GM18858 (cell line): ENCODE data around the gene RASL10B.

Experiments
- ATAC-seq: cut with Tn5 transposase; IDR thresholded peaks from one replicate; pipeline ENCODE4 v1.9.1; 2021; ENCODE audit not compliant: unreplicated experiment

Gene RASL10B

DNA sequence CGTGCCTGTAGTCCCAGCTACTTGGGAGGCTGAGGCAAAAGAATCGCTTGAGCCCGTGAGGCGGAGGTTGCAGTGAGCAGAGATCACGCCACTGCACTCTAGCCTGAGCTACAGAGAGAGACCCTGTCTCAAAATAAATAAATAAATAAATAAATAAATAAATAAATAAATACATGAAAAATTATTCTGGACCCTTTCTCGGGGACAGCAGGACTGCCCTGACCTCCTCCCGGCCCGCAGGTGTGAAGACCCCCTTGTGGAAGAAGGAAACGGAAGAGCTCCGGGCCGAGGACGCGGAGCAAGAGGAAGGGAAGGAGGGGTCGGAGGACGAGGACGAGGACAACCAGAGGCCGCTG lies 32.3 kb downstream of the RASL10B start:
- no peak for ATAC-seq

DNA sequence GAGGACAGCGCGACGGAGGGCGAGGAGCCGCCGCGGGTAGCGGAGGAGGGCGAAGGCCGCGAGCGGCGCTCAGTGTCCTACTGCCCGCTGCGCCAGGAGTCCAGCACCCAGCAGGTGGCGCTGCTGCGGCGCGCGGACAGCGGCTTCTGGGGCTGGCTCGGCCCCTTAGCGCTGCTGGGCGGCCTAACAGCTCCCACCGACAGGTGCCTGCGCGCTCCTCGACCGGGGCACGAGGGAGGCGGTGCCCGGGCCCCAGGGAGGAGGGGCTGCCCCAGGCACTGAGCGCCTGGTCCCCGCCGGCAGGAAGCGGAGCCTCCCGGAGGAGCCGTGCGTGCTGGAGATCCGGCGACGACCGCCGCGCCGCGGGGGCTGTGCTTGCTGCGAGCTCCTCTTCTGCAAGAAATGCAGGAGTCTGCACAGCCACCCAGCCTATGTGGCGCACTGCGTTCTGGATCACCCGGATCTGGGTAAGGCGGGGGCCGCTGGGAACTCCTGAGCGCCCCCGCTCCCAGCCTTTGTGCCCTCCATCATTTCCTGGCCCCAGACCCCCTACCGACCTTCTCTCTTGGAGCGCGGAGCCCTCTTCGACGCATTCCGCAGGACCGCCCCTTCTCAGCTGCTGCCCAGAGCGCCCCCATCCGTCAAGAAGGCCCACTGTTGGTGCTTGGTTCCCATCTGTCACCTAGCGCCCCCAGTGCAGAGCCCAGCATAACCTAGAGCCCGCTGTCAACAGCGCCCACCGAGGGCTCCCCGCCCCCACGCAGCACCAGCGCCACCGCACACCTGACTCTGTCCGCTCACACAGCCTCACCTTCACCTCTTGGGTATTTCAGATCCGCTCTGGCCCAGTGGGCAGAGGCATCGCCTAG lies 32.9 kb downstream of the RASL10B start:
- peak; percentile 65 for ATAC-seq

DNA sequence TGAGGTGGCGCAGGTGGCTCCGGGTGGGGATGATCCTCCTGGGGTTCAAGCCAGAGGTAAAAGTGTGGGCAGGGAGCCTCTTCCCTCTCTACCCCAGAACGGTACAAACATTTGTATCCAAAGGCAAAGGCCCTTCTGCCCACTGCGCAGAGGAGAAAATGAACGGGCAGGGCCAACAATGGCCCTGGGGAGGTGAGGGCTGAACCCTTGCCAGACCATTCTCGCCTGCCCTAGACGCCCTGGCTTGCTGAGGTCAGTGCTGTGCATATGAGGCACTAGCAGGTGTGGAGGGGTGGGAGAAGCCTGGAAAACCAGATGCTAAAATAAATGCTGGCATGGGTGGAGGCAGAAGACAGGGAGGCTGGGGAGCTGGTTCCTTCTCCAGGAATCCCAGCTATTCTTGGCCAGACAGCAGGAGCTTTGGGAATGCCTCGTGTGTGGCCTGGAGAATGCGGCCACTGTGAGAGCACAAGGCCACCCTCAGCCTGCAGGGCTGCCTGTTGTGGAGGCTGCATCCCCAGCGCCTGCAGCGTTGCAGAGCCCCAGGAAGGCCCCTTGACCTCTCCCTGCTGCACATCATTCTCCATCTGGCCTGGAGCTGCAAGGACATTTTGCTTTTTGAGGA lies 33.8 kb downstream of the RASL10B start:
- ATAC-seq: no peak

DNA sequence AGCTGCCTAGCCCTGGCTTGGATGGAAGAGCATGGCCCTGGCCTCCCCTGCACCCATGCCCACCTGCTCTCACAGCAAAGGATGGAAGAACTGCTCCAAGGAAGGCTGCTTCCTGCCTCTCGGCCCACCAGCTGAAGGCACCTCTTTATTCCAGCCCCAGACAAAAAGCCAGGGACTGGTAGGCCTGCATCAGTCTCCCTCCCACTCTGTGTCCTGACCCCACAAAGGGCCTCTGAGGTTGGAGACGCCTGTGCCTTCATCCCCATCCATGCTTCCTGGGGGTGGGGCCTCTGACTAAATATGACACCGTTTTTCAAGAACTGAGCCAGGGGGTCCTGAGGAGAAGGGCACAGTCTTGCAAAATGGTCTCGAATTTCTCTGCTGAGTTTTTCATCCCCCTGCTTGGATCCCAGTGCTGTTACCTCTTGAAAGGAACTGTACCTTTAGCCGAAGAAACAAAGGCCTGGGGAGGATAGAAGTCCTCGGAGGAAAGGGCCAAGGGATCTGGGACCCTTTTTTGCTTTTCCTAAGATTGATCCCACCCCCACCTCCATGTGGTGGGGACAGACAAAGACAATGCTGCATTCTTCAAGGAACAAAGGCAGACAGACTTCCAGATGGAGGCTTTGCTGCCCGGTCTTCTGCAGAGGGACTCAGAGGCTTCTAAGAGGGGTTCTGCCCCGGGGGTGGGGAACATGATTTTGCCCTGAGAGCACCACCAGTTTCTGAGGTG lies 34.5 kb downstream of the RASL10B start:
- ATAC-seq: no peak

DNA sequence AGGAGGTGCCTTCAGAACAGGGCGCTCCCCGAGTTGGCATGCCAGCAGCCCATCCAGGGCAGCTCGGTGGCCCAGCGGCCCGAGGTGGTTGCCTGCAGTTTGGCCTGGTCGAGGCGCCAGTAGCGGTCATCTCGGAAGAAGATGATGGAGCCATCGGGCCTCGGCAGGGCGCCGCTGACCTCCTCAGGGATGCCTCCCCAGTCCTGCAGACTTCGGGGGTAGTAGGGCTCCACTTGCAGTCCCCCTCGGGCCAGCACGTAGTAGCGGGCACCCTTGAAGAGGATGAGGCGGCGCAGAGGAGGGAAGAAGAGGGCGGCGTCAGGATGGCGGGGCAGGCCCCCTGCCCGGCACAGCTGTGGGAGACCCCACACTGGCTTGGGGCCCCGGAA lies 35.0 kb downstream of the RASL10B start:
- no peak for ATAC-seq

DNA sequence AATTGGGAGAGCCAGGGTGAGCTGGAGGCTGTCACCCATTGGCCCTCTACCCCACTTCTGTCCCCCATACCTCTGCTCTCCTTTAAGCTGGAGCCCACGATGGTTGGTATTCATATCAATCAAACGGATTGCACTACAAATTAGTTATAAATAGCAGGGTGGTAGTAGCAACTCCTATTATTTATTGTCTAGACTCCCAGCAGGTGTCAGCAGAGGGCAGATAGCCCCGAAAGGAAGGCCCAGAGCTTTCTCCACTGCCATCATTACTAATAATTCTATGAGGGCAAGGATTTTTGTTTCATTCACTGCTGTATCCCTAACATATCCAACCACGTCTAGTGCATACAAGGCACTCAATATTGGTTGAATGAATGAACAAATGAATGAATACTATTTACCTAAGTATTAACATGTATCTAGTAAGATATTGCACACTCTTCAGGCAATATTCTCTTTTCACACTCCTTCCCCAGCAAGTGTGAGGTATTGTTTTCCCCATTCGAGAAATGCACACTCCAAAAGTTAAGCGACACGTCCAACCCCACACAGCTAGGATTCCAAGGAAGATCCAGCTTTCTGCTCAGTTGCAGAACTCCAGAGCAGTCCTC lies 35.6 kb downstream of the RASL10B start:
- no peak for ATAC-seq

DNA sequence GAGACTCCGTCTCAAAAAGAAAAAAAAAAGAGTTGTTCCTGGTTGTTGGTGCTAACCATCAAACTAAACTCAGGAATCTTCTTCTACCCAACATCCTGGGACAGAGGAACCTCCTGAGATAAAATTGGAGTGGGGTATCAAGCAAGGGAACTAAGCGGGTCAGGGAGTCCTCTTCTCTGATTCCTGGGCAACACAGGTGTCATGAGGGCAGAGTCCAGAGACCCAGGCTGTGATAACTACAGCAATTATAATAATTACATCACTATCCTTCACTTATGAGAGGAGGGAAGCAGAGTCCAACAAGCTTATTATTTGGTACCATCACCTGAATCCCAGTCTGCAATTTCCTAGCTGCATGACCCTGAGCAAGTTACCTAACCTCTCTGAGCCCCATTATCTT lies 37.4 kb downstream of the RASL10B start:
- ATAC-seq: no peak

DNA sequence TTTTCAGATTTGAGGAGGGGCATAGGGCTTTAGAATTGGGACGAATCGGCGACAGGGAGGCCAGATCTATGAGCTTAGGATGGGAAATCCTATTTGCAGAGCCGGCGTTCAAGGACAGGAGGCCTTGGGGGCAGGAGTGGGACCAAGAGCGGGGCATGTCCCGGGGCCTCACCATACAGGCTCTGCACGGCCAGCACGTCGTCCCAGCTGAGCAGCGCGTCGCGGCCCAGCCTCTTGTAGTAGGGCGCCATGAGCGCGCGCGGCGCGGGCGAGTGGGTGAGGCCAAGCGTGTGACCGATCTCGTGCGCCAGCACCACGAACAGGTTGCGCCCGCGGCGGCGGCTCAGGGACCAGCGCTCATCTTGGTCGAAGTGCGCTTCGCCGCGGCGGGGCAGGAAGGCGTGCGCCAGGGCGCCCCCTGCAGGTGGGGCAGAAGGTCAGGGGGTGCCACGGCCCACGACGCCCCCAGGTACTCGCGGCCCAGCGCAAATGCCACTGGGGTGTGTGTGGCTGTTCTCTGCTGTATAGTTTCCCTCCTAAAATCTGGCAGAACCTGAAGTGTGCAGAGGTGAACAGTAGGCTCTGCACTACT lies 38.6 kb downstream of the RASL10B start:
- ATAC-seq: no peak

DNA sequence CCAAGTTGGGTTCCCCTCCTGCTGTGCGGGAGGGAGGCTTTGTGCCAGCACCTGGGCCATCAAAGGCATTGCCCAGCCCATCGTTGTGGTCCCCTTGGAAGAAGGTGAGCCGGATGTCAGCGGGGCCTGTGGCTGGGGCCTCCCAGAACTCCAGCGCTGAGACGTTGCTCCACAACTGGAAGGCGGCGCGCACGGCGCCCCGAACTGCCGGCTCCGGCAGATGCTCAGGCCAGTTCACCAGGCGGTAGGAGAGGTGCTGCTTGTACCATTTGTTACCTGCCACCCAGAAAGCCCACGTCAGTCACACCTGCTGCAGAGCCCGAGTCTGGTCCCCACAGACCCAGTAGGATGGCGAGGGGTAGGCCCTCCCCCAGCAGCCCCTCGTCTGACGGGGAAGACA lies 41.7 kb downstream of the RASL10B start:
- no peak for ATAC-seq

DNA sequence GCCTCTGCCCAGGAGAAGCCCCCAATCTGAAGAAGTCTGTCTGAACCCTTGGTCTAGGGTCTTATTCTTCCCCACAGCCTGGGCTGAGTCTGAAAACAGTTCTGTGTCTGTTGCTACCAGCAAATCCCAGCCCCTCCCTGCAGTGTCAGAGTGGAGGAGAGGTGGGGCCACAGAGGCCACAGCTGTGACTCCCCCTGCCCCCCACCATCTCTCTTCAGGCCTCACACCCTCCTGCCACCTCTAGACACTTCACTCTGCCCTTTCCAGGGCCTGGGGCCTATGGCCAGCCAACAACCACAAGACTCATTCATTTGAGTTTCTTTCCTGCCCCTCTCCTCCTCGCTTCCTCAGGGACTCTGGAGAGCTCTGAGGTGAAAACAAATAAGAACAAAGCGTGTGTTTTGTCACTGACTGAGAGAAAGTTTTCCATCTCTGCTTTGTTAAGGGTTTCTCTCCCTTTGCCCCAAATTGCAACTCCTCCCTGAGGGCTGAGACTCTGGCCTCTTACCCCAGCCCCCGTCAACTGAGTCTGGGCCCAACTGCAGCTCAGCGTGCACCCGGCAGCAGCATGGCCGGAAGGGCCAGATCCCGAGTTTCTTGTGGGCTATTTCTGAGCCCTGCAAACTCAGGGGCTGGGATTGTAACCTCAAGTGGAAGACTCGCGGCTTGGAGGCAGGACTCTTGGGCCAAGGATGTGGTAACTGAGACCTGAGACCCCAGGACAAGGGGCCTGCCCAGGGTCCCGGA lies 42.4 kb downstream of the RASL10B start:
- no peak for ATAC-seq

DNA sequence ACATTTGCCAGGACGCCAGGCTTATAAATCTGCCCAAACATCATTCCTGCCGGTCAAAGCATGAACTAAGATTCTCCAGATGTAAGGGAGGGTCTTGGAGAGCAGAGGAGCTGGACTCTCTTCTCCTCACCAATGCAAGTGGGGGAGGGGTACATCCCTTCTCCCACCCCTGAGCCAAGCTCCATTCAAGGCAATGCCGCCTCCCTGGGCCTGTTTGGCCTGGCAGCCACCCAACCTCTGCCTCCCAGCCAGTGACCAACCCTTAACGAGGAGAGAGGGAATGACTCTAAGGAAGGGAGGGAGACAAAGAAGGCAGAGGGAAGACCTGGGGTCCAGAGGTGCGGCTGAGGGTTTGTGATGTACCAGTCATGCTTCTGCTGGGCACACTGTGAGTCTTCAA lies 43.1 kb downstream of the RASL10B start:
- ATAC-seq: no peak

DNA sequence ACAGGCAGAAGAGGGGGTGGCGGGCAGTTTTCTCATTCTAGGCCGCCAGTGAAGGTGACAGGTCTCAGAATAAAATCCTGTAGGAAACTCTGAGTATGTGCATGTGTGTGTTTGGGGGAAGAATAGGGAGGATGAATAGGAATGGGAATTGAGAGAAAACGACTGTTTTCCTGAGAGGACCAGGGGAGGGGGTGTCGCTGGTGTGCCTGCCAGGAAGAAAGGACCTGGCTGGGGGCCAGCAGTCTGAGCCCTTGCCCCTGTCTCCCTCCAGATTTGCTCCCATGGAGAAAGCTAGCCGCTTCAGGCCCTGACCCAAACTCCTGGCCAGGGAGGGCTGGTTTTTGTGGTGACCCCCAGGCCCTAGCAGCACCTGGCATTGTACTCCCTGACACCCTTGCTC lies 43.6 kb downstream of the RASL10B start:
- no peak for ATAC-seq

DNA sequence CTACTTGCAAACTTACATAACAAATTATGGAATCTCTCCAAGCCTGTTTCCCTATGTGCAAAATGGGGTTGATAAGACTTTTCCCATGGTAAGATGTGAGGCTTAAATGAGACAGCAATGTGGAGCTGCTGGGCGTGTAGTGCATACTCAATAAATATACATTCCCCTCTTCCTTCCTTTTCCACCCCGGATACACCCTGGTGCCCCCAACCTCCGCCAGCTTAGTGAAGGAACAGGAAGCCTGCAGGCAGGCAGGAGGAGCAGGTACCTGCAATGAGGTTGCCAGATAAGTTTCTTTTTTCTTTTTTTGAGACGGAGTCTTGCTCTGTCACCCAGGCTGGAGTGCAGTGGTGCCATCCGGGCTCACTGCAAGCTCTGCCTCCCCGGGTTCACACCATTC lies 44.1 kb downstream of the RASL10B start:
- no peak for ATAC-seq

DNA sequence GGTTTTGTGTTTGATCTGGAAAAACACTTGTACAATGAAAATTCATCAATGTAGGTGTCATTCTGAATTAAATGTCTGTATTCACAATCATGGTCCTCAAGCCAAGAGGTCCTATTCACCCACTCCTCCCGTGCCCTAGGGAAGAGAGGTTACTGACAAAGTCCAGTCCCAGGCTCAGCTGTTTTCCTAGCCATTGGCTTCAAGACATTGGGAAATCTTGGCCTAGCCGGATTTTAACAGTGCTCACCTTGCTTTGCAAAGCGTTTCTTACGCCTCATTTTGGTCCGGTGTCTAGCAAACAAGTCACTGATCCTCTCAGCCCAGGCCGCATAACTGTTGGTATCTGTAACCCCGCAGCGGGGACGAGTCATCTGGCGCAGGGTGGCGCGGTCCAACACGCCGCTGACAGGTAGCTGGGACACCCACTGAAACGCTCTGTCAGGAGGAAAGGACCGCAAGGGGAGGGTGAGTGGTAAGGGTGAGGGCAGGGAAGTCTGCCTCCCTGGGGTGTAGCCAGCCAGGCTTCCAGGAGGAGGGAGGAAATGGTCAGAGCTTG lies 47.3 kb downstream of the RASL10B start:
- ATAC-seq: no peak

DNA sequence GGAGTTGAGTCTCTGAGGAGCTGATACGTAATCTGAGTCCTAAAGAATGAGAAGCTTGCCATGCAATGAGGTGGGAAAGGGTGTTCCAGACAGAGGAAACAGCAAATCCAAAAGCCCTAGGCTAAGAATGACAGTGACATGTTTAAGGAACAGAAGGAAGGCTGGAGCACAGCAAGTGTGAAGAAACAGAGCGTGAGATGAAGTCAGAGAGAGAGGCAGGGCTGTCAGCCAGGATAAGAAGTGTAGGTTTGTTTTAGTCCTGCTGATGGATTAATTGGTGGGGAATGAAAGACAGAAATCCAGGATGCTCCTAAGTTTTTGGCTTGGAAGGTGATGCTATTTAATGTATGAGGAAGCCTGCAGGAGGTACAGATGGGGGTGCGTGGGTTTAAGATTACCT lies 49.5 kb downstream of the RASL10B start:
- no peak for ATAC-seq

DNA sequence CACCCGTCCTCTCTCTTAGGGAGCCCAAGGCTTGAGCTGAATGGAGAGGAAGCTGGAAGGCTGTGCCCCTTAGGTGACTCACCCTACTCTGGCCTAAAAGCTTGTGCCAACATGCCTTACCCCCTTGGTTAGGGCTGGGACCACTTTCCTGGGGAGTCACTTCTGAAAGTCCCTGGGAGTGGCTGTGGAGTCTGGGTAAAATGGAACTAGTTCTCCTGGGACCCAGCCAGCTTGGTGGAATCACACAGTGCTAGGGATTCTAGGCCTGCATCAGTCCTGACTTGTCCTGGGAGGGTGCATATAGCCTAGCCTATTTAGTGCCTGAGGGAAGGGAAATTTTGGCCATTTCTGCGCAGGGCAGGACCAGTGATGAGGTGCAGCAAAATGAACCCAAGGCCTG lies 53.5 kb downstream of the RASL10B start:
- no peak for ATAC-seq

DNA sequence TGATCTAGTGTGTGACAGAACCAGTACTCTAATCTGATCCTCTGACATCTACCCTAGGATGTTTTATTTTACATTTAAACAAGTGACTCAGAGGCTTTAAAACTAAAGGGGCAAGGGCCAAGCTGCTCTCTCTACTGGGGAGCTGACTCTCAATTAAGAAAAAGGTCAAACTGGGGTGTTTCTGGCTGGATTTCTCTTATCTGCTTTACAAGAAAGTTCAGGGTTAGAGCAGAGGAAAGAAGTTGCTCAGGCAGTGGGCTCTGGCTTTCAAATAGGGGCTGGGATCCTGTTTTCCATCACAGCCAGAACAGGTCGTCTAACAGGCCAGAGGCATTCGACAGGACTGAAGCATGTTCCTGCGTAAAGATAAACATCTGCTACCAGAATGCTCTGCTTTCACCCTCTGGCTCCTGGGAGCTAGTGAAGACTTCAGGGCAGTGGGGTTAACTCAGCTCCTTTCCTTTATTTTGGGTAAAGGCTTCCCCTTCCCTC lies 55.5 kb downstream of the RASL10B start:
- no peak for ATAC-seq

DNA sequence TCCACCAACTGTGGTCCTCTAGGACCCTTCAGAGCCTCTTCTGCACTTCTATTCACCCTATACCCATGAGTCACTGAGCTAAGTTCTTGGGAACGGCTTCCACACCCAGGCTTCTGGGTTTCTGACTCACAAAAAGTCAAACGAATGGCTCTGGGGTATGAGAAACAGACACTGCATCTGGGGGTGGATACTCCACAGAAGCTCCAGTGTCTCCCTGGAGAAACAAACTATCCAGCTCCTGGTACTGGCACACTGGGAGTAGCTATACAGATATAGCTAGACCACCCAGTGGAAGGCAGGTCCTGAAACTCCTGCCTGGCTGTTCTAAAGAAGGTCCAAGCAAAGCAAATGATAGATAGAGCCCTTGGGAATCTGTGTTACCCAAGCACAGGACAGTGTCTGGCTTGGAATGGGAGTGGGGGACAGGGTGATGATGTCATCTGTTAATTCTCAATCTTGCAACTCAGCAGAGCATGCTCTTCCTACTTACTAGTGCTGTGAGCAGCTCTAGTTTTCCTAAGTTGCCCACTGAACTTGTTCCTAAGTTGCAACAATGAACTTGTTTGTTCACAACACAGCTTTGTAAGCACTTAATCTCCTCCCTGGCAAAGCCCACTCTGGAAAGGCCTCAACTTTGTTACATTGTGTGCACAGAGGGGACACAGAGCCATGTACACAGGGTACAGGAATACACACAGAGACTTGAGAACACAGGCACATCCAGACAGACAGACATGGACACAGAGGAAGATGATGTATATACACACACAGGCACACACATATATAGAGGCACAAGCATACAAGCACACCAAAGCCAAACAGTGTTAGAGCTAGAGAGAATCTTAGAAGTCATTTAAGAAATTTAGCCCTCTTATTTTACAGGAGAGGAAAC lies 57.3 kb downstream of the RASL10B start:
- ATAC-seq: no peak

DNA sequence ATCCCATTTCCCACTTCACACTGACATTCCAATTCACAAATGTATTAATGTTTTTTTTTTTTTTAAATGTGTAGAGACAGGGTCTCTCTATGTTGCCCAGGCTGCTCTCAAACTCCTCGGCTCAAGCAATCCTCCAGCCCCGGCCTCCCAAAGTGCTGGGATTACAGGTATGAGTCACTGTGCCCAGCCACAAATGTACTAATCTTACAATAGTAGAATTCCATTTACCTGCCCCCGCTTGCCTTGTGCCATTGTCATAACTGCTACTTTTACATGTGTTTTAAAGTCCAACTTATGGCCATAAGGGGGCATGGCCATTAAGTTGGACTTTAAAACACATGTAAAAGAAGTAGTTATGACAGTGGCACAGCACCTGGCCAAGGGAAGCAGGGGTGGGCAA lies 59.4 kb downstream of the RASL10B start:
- no peak for ATAC-seq
